Thoracic aorta (tissue), 2 donors: ENCODE measurements around the gene CYP4F8. TPM values are rescaled to one million over a fixed set of nuclear protein-coding genes. Genes with fewer than 3 reads are reported as not detected.

ENCODE experiments used
- ATAC-seq: fragments of 150-250 bp; one replicate; pipeline ENCODE4 v1.8.0; 2017; ENCODE audit warnings: low read depth; ENCODE audit not compliant: insufficient number of reproducible peaks, low FRiP score
- DNase-seq: peaks from one replicate; pipeline ENCODE4 v3.0.0-alpha.2; 2020; ENCODE audit warnings: low spot score
- H3K27ac ChIP-seq, 2 donors: fragments of 200-600 bp; sonication (generic); 1 replicate in 1 of 2; 2 replicates in 1 of 2; pipeline ENCODE4 v1.5.1; 2016; ENCODE audit warnings: mild to moderate bottlenecking in 2 of 2, moderate library complexity in 2 of 2
- H3K27me3 ChIP-seq: fragments of 200-600 bp; sonication (generic); replicated peaks from 2 replicates; pipeline ENCODE4 v1.6.0; 2016; ENCODE audit warnings: mild to moderate bottlenecking; ENCODE audit not compliant: insufficient read depth
- H3K36me3 ChIP-seq: fragments of 200-600 bp; sonication (generic); one replicate; pipeline ENCODE4 v1.5.1; 2016
- H3K4me1 ChIP-seq, 2 donors: fragments of 200-600 bp; sonication (generic); 1 replicate in 1 of 2; 2 replicates in 1 of 2; pipeline versions ENCODE4 v1.5.1 to v1.6.0; 2016; ENCODE audit warnings: low read depth in 2 of 2, mild to moderate bottlenecking in 1 of 2; ENCODE audit not compliant: control insufficient read depth in 1 of 2
- H3K4me3 ChIP-seq: fragments of 200-600 bp; sonication (generic); 2 replicates; pipeline ENCODE4 v1.5.1; 2016; ENCODE audit warnings: mild to moderate bottlenecking
- H3K9me3 ChIP-seq: fragments of 200-600 bp; sonication (generic); 2 replicates; pipeline ENCODE4 v1.5.1; 2016
- CTCF ChIP-seq: fragments of 200-600 bp; sonication (generic); IDR thresholded peaks from one replicate; pipeline ENCODE4 v1.5.1; 2019; ENCODE audit warnings: antibody characterized with exemption
- total RNA-seq, 2 donors: library from RNA; depleted of rRNA; stranded (reverse); fragments of >200 nt; gene quantifications; one replicate each; pipeline versions ENCODE4 v1.1.0 to v1.2.3, GENCODE V29; 2016

CYP4F8 gene
- total RNA-seq, result not detected

GRCh38 chr19:15614507-15615379 lies at the start of gene CYP4F8:
CYP4F8 (plus strand) TSS chr19:15615218; CDS start chr19:15615617, 399 bp downstream.
- Histone ChIP-seq H3K27ac (no peak within 1 kb of the TSS), H3K9me3 (no peaks in the 10 kb centered on the region), H3K4me1 (no peaks in the 10 kb centered on the region), H3K4me3 (no peak within 1 kb of the TSS), H3K36me3 (no peaks in the 10 kb centered on the region), H3K27me3 (no peaks in the 10 kb centered on the region)
- no peak for TF ChIP-seq CTCF
- no peak for DNase-seq
- ATAC-seq, result no peak

GRCh38 chr19:15570420-15570819 lies 44.6 kb upstream of the CYP4F8 start:
- DNase-seq, result no peak
- ATAC-seq, result no peak
- Histone ChIP-seq H3K4me3 (no peak overlapping the region), H3K27ac (no peak overlapping the region), H3K9me3 (no peaks in the 10 kb centered on the region), H3K4me1 (no peaks in the 10 kb centered on the region), H3K27me3 (no peaks in the 10 kb centered on the region), H3K36me3 (no peaks in the 10 kb centered on the region)
- no peak for TF ChIP-seq CTCF

GRCh38 chr19:15575406-15575805 lies 39.6 kb upstream of the CYP4F8 start:
- no peak overlapping the region for H3K27ac ChIP-seq
- H3K4me1 ChIP-seq, result no peaks in the 10 kb centered on the region
- H3K27me3 ChIP-seq, result no peaks in the 10 kb centered on the region
- no peaks in the 10 kb centered on the region for H3K9me3 ChIP-seq
- H3K36me3 ChIP-seq, result no peaks in the 10 kb centered on the region
- no peak for TF ChIP-seq CTCF
- DNase-seq (no peak), ATAC-seq (no peak)
- no peak overlapping the region for H3K4me3 ChIP-seq

GRCh38 chr19:15576526-15577156 lies 38.4 kb upstream of the CYP4F8 start:
- H3K4me1 ChIP-seq, result no peaks in the 10 kb centered on the region
- H3K36me3 ChIP-seq, result no peaks in the 10 kb centered on the region
- no peak overlapping the region for H3K27ac ChIP-seq
- DNase-seq, result no peak
- no peak for ATAC-seq
- TF ChIP-seq CTCF, result no peak
- H3K4me3 ChIP-seq, result no peak overlapping the region
- H3K9me3 ChIP-seq, result no peaks in the 10 kb centered on the region
- no peaks in the 10 kb centered on the region for H3K27me3 ChIP-seq

GRCh38 chr19:15577184-15577771 lies 37.7 kb upstream of the CYP4F8 start:
- H3K27me3 ChIP-seq, result no peaks in the 10 kb centered on the region
- H3K9me3 ChIP-seq, result no peaks in the 10 kb centered on the region
- no peak for ATAC-seq
- DNase-seq, result no peak
- H3K27ac ChIP-seq, result no peak overlapping the region
- TF ChIP-seq CTCF, result no peak
- no peaks in the 10 kb centered on the region for H3K36me3 ChIP-seq
- no peaks in the 10 kb centered on the region for H3K4me1 ChIP-seq
- no peak overlapping the region for H3K4me3 ChIP-seq
